NCI-H510A (cell line): ENCODE measurements around the gene ZBTB20.

Source experiments
- DNase-seq: peaks from one replicate; lab custom pipeline; 2025; lab: John Stamatoyannopoulos, UW

The ZBTB20 gene

DNA sequence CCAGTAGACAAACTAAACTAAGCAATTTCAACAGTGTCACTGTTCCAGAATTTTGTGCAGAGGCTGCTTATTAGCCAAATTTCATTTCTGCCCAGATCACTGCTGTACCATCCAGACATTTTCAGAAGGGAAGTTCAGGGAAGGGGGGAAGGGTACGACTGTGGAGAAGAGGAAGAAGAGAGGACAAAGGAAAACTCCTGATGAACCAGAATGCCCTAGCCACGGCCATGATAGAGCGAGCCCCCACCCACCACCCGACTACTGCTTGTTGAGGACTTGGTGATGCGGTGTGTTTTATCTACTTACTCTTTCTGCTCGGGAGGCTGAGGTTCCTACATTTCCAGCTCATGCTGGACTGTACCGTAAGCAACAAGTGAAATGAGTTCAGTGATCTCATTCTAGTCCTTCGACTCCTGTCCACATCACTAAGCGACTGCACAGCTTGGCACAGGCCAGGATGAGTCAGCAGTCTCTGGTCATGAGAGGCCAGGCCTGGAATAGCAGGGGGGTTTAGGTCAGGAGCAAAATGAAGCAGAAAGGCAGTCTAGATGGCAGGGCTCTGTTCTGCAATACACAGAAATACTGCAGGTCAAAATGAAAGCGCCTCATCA lies 522.4 kb downstream of the ZBTB20 start:
- no peak for DNase-seq

DNA sequence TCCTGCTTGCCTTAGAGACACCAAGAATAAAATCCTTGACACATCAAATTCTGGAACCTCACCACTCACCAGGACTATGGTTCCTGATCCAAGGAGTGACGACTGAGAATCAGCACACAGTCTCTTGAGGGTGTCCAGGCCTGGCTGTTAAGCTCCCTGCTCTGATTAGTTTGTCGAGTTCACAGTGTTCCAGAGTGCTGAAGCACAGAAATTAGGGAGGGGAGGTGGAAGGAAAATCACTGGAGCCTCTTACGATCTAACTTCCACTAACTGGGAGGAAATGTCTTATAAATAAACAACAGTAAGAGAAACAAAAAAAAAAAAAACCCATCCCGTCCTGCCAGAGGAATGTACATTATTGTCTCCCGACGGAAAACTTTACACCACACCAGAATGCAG lies 523.0 kb downstream of the ZBTB20 start:
- no peak for DNase-seq

DNA sequence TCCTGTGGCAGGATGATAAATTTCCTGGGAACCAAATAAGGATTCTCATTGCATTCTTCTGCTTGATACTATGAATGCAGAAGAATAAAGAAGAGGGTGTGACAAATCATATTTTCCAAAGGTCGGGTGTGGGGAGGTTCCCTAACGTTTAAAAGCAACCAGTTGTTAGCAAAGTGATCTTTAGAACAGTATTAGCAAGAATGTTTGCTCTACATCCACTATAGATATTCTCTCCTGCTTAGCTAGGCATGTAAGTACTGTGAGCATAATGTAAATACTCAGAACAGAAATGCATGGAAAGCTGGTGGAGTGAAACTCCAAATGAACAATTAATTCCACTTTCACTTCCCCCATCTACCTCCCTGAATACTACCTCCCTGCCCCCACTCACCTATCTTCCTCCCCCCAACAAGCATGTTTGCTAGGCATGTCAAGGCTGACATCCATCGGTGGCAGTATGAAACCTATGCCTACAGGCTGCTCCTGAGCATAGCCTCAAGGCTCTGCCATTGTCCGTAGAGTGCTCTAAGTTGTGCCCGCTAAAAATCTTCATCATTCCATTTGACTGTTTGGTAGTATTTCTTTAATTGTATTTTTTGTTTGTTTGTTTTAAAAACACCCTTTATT lies 523.6 kb downstream of the ZBTB20 start:
- DNase-seq, result no peak

DNA sequence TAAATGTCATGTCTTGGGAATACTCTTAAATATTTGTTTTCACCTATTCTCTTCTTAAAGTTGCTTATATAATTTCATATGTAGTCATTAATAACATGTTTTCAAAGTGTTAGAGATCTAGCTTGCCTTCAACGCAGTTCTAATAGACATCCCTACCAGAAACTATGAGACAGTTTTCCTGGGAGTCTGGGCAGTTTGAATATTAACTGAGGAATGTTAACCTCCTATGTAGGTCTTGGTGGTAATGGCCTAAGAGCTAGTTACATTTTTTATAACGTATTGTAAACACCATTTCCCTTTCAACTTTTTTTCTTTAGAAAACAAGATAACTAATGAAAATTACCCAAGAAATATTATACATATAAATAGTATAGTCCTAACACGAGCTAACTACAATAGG lies 525.1 kb downstream of the ZBTB20 start:
- no peak for DNase-seq

DNA sequence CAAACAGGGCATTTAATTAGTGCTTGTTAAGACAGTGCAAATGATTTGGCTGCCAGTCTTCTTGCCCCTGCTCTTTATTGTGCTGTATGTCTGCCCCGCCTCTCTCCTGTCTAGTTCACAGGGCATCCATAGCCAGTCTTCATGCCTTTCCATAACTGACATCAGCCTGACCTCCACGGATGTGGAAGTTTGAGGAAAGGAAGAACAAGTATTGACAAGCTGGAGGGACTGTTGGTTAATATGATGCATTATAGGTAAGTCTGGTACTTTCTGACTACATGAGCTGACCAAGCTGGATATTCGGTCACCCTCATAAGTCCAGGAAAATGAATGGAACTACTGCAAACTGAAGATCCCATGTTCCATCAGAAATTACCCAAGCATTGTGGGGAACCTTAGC lies 527.3 kb downstream of the ZBTB20 start:
- no peak for DNase-seq

DNA sequence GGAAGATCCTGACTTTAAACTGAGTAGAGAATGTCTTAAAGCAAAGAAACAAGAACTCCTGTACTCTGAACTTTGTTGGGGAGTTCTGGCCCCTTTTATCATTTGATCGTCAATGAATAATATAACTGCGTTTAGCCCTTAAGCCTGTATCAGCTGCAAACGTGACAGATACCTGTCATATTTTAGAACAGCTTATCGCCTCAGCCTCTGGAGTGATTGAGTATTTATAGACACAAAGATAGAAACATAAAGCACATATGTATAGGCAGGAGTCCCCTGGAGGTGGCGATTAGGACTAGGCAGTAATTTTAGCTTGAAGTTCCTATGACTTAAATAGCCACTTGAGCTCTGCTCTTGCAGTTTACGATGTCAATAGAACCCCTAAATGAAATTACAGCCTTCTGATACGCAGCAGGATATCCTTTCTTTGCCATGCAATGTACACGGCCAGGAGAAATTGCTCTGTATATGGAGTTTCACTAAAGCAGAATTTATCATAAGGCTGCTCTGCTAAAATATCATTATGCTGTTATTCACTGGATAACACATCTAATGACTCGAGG lies 531.5 kb downstream of the ZBTB20 start:
- no peak for DNase-seq

DNA sequence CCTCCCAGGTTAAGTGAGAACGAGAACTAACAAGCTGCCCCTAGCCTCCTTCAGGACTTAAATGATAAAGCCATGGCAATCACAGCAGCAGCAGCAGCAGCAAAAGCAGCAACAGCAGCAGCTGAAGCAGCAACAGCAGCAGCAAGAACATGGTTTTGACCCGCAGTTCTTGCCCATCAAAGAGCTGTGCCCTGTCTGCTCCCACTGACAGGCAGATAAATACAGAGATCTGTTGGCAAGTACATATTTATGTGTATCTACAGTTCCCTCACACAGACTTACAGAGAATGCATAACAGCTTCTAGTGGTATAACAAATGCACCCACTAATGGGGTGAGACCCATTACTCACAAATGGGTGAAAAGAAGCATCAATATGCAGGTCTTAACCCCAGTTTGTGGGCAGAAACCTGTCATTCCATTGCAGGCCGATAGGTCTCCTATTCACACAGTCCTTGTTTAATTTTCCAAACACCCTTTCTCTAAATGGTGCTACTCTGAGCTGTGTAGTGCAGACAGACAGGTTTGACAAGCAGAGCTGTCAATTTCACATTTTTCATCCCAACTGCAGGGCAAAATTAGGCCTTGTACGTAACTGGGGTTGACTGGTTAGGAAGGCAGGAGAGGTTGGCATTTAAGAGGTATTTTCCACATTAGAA lies 537.0 kb downstream of the ZBTB20 start:
- no peak for DNase-seq

DNA sequence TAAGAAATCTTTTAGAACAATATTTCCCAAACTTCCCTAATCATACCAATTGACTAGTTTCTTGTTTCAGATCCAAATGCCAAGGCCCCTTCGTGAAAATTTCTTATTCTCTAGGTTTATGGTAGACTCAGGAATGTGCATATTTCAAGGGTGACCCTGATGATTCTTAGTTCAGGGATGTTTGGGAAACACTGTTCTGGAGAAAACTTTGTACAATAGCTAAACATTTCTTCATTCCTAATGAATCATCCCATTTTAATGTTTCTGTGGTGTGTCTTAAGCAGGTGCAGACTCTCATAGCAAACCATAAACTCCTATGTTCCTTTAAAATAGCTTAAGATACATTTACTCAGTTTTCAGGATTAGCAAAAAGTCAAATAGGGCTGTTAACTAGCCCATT lies 538.8 kb downstream of the ZBTB20 start:
- no peak for DNase-seq

DNA sequence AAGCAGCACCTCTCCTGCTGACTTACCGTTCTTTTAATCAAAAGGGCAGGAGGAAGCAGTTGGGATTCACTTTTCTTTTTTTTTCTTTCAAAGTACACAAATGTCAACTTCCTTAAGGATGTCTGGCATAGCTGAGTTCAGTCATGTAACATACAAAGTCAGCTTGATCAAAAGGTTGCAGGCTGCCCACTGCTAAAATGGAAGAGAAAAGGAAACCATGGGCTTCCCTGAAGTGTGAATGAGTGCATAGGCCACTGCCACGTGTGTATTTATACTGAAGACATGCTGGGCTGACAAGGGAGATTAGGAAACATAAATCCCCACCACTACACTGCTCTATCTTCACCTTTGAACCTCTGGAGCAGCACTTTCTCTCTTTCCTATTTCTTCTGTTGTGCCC lies 540.8 kb downstream of the ZBTB20 start:
- no peak for DNase-seq

DNA sequence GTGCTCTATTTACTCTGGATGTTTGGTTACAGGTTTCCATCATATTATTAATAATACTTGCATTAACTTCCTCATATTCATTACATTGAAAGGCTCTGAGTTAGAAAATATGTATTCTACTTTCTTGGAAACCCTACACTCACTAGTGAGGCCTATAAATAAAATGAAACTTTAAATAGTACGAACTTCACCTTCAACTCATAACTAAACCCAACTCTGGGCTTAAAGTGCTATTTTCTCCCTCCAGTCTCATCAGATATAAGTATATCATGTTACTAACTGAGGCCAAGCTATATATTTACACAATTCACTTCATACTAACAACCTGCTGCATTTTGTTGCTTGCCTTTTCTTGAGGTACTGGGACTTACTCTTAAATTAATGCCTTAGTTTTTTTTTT lies 546.5 kb downstream of the ZBTB20 start:
- DNase-seq, result no peak

DNA sequence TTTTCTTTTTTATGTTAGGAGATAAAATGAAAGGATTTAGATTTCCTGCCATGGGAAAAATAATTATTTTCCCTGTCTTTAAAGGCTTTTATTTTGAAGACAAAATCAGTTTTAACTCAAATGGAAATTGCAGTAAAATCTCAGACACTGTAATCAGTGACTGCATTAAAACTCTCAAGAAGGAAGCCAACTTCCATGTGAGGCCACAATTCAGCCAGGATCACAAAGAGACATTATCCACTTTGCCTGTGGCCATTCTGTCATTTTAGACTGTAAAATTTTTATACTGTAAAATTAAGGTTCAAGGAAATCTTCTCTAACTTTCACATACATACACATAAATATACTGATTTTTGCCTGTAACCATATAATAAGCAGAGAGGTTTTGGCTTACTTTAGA lies 549.2 kb downstream of the ZBTB20 start:
- DNase-seq, result no peak

DNA sequence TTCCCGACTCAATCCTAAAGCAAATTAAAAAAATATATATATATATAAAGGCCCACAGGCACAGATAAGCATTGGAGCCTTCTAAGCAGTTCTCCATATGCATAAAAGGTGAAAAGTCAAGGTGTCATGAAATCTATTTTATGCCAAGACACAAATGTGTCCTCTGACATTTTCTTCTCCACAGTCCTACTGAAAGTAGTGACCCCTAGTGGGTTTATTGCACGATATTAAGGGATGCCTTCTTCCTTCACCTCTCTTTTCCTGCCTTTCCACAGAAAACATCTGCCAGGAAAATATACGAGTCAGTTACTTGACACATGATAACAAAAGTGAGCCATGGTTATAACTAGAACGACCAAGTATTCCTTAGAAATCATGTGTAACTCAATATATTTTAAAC lies 550.1 kb downstream of the ZBTB20 start:
- no peak for DNase-seq

DNA sequence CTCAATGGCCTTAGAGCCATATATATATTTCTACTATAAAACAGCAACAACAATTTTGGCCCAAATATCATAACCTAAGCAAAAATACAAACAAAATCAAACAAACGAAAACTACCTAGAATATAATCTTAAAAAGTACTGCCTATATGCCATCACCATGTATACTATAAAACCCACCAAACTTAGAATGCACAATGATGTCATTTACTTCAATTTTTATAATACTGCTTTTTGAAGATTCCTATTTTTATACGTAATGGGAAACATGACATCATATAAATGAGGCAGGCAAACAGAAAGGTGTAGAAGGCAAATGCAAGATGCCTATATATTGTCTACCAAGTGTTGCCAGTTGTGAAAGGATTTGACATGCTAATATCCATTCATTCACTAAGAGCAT lies 550.9 kb downstream of the ZBTB20 start:
- no peak for DNase-seq

DNA sequence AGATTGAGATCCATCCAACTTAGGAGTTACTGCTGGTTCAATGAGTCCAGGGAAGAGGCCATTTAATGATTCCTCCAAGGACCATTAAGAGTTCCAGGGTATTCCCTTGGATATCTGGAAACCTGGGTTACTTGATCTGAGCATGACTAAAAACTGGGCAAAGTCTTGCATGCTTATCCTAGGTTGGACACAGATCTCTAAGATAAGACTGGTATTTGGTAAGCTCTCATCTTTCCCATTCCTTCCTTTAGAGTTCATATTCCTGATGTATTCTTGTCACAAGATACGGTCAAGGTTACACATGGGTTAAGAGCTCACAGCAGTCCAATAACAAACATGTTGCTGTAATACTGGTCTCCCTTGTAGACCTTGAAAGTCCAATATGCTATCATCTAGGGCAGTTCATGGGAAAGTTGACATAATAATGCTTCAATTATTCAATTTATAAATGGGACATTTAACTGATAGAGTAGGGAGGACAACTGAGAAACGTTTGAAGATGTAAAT lies 551.5 kb downstream of the ZBTB20 start:
- DNase-seq, result no peak

DNA sequence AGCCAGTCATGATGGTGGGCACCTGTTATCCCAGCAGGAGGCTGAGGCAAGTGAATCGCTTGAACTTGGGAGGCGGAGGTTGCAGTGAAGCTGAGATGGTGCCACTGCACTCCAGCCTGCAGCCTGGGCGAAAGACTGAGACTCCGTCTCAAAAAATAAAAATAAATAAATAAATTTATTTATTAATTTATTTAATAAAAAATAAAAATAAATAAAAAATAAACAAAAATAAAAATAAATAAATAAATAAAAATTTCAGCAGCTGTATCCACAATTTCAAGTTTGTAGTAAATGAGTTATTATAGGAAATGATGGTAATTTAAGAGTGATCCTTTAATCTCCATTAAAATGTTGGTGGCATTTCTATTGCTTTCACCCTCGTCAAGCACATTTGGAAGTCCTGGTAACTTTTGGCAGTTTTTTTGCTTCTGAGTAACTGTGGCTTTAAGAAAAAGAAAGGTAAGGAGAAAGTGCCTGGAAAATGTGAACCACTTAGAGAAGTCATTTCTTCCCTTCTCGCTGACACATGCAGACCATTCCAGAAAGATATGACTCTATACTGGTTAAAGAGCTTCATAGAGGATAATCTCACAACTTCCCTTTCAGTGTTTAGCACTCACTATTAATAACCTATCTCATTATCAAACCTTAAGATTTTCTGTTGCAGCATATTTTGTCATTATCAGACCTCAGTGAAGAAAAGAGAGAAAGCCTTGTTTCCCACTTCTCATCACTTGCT lies 556.6 kb downstream of the ZBTB20 start:
- DNase-seq, result no peak

DNA sequence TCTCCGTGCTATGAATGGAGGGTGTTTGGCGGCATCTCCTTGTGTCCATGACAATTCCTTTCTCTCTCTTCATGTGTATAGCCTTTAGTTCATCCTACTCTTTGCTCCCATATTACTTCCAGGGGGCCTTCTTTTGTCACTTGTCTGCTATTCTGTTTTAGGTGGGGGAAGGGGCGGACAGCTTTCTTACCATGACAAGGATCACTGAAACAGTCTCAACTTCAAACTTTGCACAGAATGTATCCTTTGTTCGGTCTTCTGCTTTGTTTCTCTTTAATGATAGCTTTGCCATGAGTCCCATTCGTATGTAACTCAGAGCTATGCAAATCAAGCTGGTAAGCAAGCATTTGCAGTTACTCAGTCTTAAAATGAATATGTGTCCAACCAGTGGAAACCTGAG lies 559.1 kb downstream of the ZBTB20 start:
- DNase-seq, result no peak

DNA sequence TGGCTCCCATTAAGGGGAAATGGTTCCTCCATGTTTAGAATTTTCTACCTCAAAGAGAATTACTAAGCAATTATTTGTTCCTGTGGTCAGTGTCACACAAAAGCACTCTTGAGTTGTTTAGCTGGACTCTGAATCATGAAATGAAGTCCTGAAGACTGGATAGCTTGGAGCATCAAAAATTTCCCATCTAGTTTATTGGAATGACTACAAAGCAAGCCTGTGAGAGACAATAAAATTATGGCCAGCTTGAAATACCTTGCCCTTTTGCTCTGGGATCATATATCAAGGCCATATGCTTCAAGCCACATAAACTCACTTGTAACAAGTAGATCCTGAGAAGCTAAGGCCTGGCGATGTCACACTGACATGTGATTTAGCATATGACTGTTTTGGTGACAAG lies 561.0 kb downstream of the ZBTB20 start:
- DNase-seq, result no peak

DNA sequence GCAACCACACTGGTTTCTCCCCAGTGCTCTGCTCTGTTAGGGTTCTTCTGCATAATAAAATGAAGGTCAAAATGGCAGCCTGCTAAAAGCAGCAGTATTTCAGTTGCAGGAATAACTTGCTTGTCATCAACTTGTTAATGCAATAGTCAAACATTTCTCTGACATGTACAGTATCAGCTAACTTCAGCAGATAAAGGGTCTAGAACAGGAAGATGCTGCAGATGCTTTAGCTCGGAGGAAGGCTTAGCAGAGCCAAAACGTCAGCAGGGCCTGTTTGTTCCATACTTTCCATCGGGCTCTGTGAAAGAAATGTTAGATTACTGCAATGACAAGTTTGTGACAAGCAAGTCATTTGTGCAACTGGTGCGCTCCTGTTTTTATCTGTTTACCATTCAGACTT lies 561.4 kb downstream of the ZBTB20 start:
- no peak for DNase-seq

DNA sequence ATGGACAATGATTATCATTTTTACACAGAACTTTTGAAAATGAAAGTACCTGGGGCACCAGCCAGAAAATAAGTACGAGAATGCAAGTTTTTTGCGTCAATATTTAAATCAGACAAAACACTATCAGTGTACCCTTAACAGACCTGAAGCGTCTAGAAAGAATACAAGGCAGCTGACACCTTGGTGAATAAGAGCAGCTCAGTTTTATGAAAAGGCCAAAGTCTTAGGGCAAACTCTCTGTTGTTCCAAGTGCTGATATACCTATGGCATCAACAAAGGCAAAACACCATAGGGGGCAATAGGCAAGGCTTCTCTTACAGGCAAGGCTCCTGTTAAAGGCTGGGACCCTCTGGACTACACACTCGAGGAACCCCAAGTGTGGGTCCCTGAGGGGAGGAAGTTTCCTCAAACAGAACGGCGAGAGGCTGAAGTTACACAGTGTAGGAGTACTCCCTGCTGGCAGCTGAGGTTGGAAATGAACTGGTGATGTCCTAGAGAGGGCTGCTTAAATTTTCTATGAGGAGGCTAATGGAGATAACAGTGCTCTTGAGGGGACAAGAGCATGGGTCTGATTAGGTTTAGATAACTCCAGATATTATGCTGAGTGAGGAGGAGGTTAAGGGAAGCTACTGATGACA lies 562.2 kb downstream of the ZBTB20 start:
- DNase-seq, result no peak

DNA sequence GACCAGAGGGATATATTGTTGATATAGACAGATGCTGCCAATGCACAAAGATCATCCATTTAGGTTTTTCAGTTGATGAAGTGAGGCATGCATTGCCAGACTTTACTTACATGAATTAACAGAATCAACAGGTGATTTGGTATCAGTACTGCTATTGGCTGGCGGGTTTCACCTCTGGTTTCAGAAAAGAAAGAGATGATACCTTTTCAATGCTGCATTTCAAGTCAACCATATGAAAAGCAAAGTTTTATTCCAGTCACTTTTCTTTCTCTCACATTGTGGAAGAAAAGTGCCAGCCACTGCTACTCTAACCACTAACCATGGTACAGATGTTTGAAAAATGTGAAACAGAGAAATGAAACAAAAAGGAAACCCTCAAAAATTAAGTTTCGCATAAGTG lies 564.2 kb downstream of the ZBTB20 start:
- no peak for DNase-seq

DNA sequence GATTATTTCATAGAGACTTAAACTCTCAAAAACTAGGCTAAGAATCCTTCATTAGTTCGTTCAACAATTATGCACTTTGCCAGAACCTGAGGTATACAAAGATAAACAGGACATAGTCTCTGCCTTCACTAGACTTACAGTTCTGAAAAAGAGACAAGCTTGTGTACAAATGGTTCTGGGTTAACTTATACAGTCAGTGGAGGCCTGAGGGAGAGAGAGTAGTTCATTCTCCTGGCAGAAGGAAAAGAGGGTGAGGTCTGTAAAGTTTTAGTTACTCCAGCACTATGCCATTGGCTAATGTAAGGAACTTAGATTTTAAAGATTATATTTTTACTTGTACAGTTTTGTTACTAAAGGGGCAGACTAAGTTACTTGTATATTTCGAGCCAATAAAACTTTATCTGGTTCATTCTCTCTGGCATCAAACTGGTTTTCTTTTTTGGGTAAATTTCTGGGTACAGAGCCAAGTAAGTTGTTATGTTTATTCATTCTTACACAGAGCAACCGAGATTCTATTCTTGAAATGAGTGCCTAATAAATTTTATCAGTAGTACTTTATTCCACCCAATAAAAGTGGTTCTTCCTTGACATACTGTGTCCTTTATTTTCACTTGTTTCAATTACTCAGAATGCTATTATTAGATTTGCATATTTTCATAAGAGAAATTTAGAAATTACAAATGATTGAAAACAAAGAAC lies 574.6 kb downstream of the ZBTB20 start:
- no peak for DNase-seq
